ENCODE data around the gene DHCR7. TPM values are rescaled to one million over a fixed set of nuclear protein-coding genes. Genes with fewer than 3 reads are reported as not detected.

Gene DHCR7
- total RNA-seq, 6 donors from 2014 or later, result 5.2 to 96.1 (median 66.4) TPM

DNA sequence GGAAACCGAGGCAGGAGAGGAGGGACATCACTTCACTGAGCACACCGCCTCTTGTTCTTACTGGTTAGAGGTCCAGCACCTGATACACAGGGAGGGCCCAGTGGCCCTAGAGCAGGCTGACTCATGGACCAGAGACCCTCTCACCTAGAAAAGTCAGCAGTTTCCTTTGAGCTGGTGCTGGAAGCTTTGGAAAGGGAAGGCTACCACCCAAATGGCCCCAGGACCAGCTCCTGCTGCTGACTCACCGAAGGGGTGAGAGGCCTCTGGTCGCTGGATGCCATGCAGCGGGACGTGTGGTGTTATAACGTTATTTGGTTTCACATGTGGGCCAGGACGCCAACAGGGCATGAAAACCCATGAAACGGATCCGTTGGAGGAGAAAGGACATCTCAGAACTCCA lies 8.6 kb upstream of the DHCR7 start:
- ATAC-seq (ENCODE audit: low FRiP score in 2 of 2) (no peak), DNase-seq (no peak)
- no peak for TF ChIP-seq POLR2AphosphoS5 (IDR thresholded peaks at IDR 0.05)
- no peak overlapping the region for H3K4me3 ChIP-seq
- H3K27ac ChIP-seq, result no peak overlapping the region
- H3K9me3 ChIP-seq, result no peaks in the 10 kb centered on the region
- 93 to 96% methylated on average over 10 of the region's 10 CpGs for WGBS, 2 donors
- H3K36me3 ChIP-seq, result peaks cover 24 to 69% (median 62%) of the 10 kb centered on the region in 4 donors
- H3K27me3 ChIP-seq, result no peaks in the 10 kb centered on the region
- peaks cover 15 to 24% (median 22%) of the 10 kb centered on the region in 4 donors for H3K4me1 ChIP-seq

DNA sequence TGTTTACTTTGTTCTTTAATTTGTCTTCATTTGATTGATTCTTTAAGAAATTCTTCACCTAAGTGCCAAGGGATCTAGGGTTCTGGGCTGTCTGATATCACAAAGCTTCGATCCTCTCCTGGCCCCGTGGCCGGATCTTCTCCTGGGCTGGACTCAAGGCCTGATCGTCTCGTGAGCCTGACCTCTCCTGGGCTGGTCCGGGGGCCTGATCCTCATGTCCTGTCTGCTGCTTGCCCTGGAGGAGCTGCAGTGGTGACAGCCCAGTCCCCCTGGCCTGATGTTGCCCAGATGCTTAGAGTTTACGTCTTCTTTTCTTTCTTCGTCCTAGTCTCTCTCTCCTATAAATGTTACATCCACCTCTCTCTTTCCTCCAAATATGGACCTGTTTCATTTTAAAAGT lies 8.1 kb upstream of the DHCR7 start:
- TF ChIP-seq EP300 (IDR thresholded peaks at IDR 0.05), result no peak
- TF ChIP-seq, protein P1, sequence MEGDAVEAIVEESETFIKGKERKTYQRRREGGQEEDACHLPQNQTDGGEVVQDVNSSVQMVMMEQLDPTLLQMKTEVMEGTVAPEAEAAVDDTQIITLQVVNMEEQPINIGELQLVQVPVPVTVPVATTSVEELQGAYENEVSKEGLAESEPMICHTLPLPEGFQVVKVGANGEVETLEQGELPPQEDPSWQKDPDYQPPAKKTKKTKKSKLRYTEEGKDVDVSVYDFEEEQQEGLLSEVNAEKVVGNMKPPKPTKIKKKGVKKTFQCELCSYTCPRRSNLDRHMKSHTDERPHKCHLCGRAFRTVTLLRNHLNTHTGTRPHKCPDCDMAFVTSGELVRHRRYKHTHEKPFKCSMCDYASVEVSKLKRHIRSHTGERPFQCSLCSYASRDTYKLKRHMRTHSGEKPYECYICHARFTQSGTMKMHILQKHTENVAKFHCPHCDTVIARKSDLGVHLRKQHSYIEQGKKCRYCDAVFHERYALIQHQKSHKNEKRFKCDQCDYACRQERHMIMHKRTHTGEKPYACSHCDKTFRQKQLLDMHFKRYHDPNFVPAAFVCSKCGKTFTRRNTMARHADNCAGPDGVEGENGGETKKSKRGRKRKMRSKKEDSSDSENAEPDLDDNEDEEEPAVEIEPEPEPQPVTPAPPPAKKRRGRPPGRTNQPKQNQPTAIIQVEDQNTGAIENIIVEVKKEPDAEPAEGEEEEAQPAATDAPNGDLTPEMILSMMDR (IDR thresholded peaks at IDR 0.05), result no peak
- TF ChIP-seq POLR2A (IDR thresholded peaks at IDR 0.05), result no peak
- TF ChIP-seq POLR2AphosphoS5 (IDR thresholded peaks at IDR 0.05), result no peak
- Histone ChIP-seq H3K27me3 (no peaks in the 10 kb centered on the region), H3K9me3 (no peaks in the 10 kb centered on the region), H3K27ac (no peak overlapping the region), H3K36me3 (peaks cover 24 to 63% (median 57%) of the 10 kb centered on the region in 4 donors), H3K4me3 (no peak overlapping the region), H3K4me1 (peaks cover 18 to 28% (median 27%) of the 10 kb centered on the region in 4 donors)
- WGBS, 2 donors, result 96 to 97% methylated on average over 7 of the region's 8 CpGs
- ATAC-seq (ENCODE audit: low FRiP score in 2 of 2) (no peak), DNase-seq (no peak)

DNA sequence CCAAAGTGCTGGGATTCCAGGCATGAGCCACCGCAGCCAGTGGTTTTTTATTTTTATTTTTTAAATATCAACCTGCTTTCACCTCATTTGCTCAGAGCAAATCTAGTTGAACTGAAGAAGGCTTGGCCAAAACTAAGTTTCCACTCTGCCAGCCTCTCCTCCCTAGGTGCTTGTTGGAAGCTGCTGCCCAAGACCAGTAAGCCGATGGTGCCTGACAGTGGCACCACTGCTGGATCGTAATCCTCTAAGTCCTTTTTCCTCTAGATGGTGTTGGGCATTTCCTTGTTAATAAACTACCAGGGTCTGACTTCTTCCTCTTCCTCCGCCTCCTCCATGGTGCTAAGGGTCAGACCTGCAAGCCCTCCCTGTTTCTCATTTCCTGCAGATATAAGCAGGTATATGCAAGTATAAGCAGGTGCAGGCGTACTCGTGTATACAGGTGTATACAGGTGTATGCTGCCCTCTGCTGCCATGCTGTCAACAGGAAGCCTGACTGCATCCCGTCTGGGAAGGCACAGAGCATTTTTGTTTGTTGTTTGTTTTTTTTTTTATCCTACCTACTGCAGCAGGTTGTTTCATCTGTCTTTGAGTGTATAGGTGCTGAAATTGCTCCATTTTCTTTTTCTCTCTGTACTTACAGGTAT lies 6.4 kb upstream of the DHCR7 start:
- no peak overlapping the region for H3K27ac ChIP-seq
- H3K27me3 ChIP-seq, result no peaks in the 10 kb centered on the region
- H3K4me3 ChIP-seq, result peak overlapping the region in 1 of 4 donors; percentile 95
- H3K36me3 ChIP-seq, result peaks cover 24 to 46% (median 42%) of the 10 kb centered on the region in 4 donors
- ATAC-seq (ENCODE audit: low FRiP score in 2 of 2) (no peak), DNase-seq (no peak)
- H3K4me1 ChIP-seq, result peaks cover 22 to 34% (median 31%) of the 10 kb centered on the region in 4 donors
- 70% methylated on average over 7 of the region's 7 CpGs for WGBS, 2 donors
- H3K9me3 ChIP-seq, result no peaks in the 10 kb centered on the region
- TF ChIP-seq, protein P1 (IDR thresholded peaks at IDR 0.05), result no peak
- TF ChIP-seq POLR2AphosphoS5 (IDR thresholded peaks at IDR 0.05) (no peak), EP300 (IDR thresholded peaks at IDR 0.05) (no peak), POLR2A (IDR thresholded peaks at IDR 0.05) (no peak)

DNA sequence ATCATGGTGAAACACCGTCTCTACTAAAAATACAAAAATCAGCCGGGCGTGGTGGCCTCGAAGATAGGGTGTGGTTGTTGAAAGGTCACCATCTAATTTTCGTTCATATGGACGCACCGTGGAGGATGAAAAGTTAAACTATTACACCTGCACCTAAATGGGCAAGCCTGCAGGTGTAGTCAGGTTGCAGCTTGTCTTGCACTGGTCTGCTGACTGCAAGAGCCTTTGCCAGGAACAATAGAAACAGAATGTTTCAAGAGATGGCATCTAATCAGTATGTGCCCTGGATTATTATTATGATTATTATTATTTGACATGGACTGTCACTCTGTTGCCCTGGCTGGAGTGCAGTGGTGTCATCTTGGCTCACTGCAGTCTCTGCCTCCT lies 5.7 kb upstream of the DHCR7 start:
- no peak for DNase-seq
- H3K4me1 ChIP-seq, result peaks cover 29 to 41% (median 36%) of the 10 kb centered on the region in 4 donors
- no peaks in the 10 kb centered on the region for H3K9me3 ChIP-seq
- ATAC-seq (ENCODE audit: low FRiP score in 2 of 2), result no peak
- no peaks in the 10 kb centered on the region for H3K27me3 ChIP-seq
- peak overlapping the region; percentile 76 to 95 (median 79) for H3K4me3 ChIP-seq
- peak overlapping the region in 1 of 4 donors; percentile 89 for H3K27ac ChIP-seq
- no peak for TF ChIP-seq POLR2AphosphoS5 (IDR thresholded peaks at IDR 0.05)
- TF ChIP-seq EP300 (IDR thresholded peaks at IDR 0.05), result no peak
- TF ChIP-seq POLR2A (IDR thresholded peaks at IDR 0.05), result no peak
- TF ChIP-seq, protein P1 (IDR thresholded peaks at IDR 0.05), result no peak
- WGBS, 2 donors, result 37 to 41% methylated on average over 7 of the region's 7 CpGs
- H3K36me3 ChIP-seq, result peaks cover 20 to 40% (median 35%) of the 10 kb centered on the region in 4 donors

DNA sequence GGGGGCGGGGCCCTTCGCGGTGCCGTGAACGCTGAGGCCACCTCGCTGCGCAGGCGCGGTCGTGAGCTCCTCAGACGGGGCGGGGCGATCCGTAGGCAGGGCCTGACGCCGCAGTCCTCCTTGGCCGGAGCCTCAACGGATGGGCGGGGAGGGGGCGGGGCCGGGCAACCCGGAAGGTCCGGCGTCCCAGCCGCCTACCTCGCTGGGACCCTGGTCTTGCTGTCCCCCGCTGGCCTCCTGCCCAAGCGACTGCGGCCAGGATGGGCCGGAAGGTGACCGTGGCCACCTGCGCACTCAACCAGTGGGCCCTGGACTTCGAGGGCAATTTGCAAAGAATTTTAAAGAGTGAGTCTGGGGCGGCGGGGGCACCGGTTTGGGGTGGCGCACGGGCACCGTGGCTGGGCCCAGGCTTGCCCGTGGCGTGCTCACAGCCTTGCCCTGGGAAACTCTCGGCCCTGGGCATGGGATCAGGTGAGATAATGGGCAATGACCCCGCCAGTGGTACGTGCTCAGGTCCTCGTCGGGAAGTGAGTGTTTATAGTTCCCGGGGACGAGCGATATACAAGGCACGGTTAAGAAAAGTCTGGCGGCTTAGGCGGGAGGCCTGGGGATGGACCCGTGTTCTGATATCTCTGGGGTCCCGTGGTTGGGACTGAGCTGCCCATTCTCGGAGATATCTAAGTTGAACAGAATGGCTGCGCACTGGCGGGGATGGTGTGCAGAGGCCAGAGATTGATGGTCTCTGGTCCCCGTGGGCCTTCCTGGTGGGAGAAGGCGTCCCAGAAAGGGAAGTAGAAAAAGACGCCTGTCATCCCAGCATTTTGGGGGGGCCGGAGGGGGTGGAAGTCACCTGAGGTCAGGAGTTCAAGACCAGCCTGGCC lies 5.1 kb upstream of the DHCR7 start, which contains the start of gene NADSYN1:
Gene NADSYN1, plus strand, starts transcription at position 167 of the 881 bp plus-strand sequence. Its CDS starts 94 bp downstream, at position 261.
- 1 to 2% methylated on average over 31 to 32 of the region's 61 CpGs for WGBS, 2 donors
- peak; percentile 96 to 97 for ATAC-seq (ENCODE audit: low FRiP score in 2 of 2)
- no peaks in the 10 kb centered on the region for H3K9me3 ChIP-seq
- no peaks in the 10 kb centered on the region for H3K27me3 ChIP-seq
- peaks cover 29 to 45% (median 38%) of the 10 kb centered on the region in 4 donors for H3K4me1 ChIP-seq
- peak within 1 kb of the TSS; percentile 82 to 93 (median 90) for H3K27ac ChIP-seq
- peak; percentile 98 to 100 for DNase-seq
- H3K4me3 ChIP-seq, result peak within 1 kb of the TSS; percentile 76 to 95 (median 79)
- TF ChIP-seq, protein P1 (IDR thresholded peaks at IDR 0.05), result no peak
- peak in 3 of 4 donors; percentile 22 to 81 (median 64) for TF ChIP-seq POLR2A (IDR thresholded peaks at IDR 0.05)
- no peak for TF ChIP-seq EP300 (IDR thresholded peaks at IDR 0.05)
- TF ChIP-seq POLR2AphosphoS5 (IDR thresholded peaks at IDR 0.05), result peak; percentile 84 to 88
- H3K36me3 ChIP-seq, result peaks cover 16 to 33% (median 29%) of the 10 kb centered on the region in 4 donors

All from upper lobe of left lung (tissue), 6 donors.